ENCODE measurements around the gene FBXW11.

GRCh38 chr5:171847026-171847425 lies 159.4 kb downstream of the FBXW11 start:
- TF ChIP-seq CTCF (IDR thresholded peaks at IDR 0.05) (no peak), POLR2A (IDR thresholded peaks at IDR 0.05) (no peak)

Data from thyroid gland (tissue), 4 donors.